HEK293T (cell line): ENCODE measurements around the gene IGLL1.
"Not testable (repeated sequence)": the region's sequence is repeated elsewhere in the genome, so short reads cannot be mapped to it uniquely, and the experiment has no call there.

Experiments used
- CTCF ChIA-PET: fragments of 350-600 bp; formaldehyde crosslinking; extraction: SDS; loops from one replicate; lab custom pipeline; 2021; ENCODE audit warnings: antibody characterized with exemption, inconsistent platforms; lab: Yijun Ruan, JAX
- POLR2A ChIA-PET: fragments of 350-600 bp; formaldehyde crosslinking; extraction: SDS; loops from one replicate; lab custom pipeline; 2020; ENCODE audit warnings: antibody characterized with exemption, inconsistent platforms; lab: Yijun Ruan, JAX
- DNase-seq: peaks from one replicate; pipeline ENCODE4 v3.0.0; 2012; ENCODE audit warnings: mixed read lengths; ENCODE audit errors: extremely low spot score
- ARNT ChIP-seq: fragments of 450-650 bp; IDR thresholded peaks from 2 replicates; pipeline ENCODE4 v1.6.1; 2017; ENCODE audit warnings: mild to moderate bottlenecking
- BHLHE40 ChIP-seq: fragments of 450-650 bp; IDR thresholded peaks from 2 replicates; pipeline ENCODE4 v1.6.1; 2016; ENCODE audit warnings: mild to moderate bottlenecking, moderate library complexity, borderline replicate concordance
- ELF4 ChIP-seq: fragments of 450-650 bp; IDR thresholded peaks from 2 replicates; pipeline ENCODE4 v1.6.1; 2017; ENCODE audit warnings: antibody characterized with exemption
- FOXA1 ChIP-seq: fragments of 450-650 bp; IDR thresholded peaks from 2 replicates; pipeline ENCODE4 v1.6.1; 2016; ENCODE audit warnings: mild to moderate bottlenecking
- FOXK2 ChIP-seq: fragments of 450-650 bp; IDR thresholded peaks from 2 replicates; pipeline ENCODE4 v1.6.1; 2016; ENCODE audit warnings: mild to moderate bottlenecking
- HDGF ChIP-seq: fragments of 450-650 bp; IDR thresholded peaks from 2 replicates; pipeline ENCODE4 v1.6.1; 2017; ENCODE audit warnings: antibody characterized with exemption, borderline replicate concordance
- L3MBTL2 ChIP-seq: fragments of 450-650 bp; conservative IDR thresholded peaks from 2 replicates; pipeline ENCODE4 v1.6.1; 2016; ENCODE audit warnings: mild to moderate bottlenecking
- LEF1 ChIP-seq: fragments of 450-650 bp; IDR thresholded peaks from 2 replicates; pipeline ENCODE4 v1.6.1; 2017; ENCODE audit warnings: mild to moderate bottlenecking, borderline replicate concordance
- NFRKB ChIP-seq: fragments of 450-650 bp; IDR thresholded peaks from 2 replicates; pipeline ENCODE4 v1.6.1; 2016; ENCODE audit warnings: mild to moderate bottlenecking, moderate library complexity
- SP1 ChIP-seq: fragments of 450-650 bp; IDR thresholded peaks from 2 replicates; pipeline ENCODE4 v1.6.1; 2017
- SUZ12 ChIP-seq: fragments of 450-650 bp; IDR thresholded peaks from 2 replicates; pipeline ENCODE4 v1.6.1; 2016; ENCODE audit warnings: mild to moderate bottlenecking
- TARDBP ChIP-seq: fragments of 450-650 bp; IDR thresholded peaks from 2 replicates; pipeline ENCODE4 v1.6.1; 2016
- TF ChIP-seq, protein P1 (sequence below): fragments of 450-650 bp; IDR thresholded peaks from 2 replicates; pipeline ENCODE4 v1.6.1; 2016

Gene IGLL1

DNA sequence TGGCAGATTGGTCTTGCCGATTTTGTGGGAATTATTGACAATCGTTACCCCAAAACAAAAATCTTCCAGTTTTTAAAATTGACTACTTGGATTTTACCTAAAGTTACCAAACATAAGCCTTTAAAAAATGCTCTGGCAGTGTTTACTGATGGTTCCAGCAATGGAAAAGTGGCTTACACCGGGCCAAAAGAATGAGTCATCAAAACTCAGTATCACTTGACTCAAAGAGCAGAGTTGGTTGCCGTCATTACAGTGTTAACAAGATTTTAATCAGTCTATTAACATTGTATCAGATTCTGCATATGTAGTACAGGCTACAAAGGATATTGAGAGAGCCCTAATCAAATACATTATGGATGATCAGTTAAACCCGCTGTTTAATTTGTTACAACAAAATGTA, 37.2 kb downstream of the IGLL1 start:
- ChIA-PET POLR2A (no interaction called here), CTCF (no interaction called here)
- no peak for DNase-seq
- TF ChIP-seq HDGF: no peak
- TF ChIP-seq LEF1: no peak
- TF ChIP-seq FOXK2: no peak
- no peak for TF ChIP-seq TARDBP
- no peak for TF ChIP-seq ARNT
- no peak for TF ChIP-seq FOXA1
- no peak for TF ChIP-seq SP1
- TF ChIP-seq BHLHE40: no peak
- no peak for TF ChIP-seq NFRKB

DNA sequence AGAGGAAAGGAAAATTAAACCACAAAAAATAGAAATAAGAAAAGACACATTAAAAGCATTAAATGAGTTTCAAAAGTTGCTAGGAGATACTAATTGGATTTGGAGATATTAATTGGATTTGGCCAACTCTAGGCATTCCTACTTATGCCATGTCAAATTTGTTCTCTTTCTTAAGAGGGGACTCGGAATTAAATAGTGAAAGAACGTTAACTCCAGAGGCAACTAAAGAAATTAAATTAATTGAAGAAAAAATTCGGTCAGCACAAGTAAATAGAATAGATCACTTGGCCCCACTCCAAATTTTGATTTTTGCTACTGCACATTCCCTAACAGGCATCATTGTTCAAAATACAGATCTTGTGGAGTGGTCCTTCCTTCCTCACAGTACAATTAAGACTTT, 37.7 kb downstream of the IGLL1 start:
- DNase-seq, POLR2A ChIA-PET: not testable (repeated sequence)
- CTCF ChIA-PET: interaction anchor here (1.5 kb wide), 1 partner anchor 49 kb away, joined by 6 read pairs; no protein-coding TSS in a partner anchor

DNA sequence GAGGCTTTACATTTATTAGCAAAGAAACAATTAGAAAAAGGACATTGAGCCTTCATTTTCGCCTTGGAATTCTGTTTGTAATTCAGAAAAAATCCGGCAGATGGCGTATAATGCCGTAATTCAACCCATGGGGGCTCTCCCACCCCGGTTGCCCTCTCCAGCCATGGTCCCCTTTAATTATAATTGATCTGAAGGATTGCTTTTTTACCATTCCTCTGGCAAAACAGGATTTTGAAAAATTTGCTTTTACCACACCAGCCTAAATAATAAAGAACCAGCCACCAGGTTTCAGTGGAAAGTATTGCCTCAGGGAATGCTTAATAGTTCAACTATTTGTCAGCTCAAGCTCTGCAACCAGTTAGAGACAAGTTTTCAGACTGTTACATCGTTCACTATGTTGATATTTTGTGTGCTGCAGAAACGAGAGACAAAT, 38.2 kb downstream of the IGLL1 start:
- POLR2A ChIA-PET: not testable (repeated sequence)
- peak; percentile 7 for DNase-seq
- CTCF ChIA-PET: interaction anchor here (1.5 kb wide), 1 partner anchor 49 kb away, joined by 6 read pairs; no protein-coding TSS in a partner anchor

DNA sequence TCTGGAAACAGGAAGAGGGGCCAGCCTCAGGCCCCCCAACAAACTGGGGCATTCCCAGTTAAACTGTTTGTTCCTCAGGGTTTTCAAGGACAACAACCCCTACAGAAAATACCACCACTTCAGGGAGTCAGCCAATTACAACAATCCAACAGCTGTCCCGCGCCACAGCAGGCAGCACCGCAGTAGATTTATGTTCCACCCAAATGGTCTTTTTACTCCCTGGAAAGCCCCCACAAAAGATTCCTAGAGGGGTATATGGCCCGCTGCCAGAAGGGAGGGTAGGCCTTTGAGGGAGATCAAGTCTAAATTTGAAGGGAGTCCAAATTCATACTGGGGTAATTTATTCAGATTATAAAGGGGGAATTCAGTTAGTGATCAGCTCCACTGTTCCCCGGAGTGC, 39.3 kb downstream of the IGLL1 start:
- CTCF ChIA-PET: interaction anchor here (1.5 kb wide), 1 partner anchor 50 kb away, joined by 6 read pairs; no protein-coding TSS in a partner anchor
- POLR2A ChIA-PET, DNase-seq: not testable (repeated sequence)

DNA sequence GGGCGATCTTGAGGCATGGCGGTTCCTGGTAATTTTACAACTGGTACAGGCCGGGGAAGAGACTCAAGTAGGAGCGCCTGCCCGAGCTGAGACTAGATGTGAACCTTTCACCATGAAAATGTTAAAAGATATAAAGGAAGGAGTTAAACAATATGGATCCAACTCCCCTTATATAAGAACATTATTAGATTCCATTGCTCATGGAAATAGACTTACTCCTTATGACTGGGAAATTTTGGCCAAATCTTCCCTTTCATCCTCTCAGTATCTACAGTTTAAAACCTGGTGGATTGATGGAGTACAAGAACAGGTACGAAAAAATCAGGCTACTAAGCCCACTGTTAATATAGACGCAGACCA, 40.3 kb downstream of the IGLL1 start:
- DNase-seq, POLR2A ChIA-PET: not testable (repeated sequence)
- CTCF ChIA-PET: interaction anchor here (1.9 kb wide), 1 partner anchor 154 kb away, joined by 7 read pairs; no protein-coding TSS in a partner anchor

DNA sequence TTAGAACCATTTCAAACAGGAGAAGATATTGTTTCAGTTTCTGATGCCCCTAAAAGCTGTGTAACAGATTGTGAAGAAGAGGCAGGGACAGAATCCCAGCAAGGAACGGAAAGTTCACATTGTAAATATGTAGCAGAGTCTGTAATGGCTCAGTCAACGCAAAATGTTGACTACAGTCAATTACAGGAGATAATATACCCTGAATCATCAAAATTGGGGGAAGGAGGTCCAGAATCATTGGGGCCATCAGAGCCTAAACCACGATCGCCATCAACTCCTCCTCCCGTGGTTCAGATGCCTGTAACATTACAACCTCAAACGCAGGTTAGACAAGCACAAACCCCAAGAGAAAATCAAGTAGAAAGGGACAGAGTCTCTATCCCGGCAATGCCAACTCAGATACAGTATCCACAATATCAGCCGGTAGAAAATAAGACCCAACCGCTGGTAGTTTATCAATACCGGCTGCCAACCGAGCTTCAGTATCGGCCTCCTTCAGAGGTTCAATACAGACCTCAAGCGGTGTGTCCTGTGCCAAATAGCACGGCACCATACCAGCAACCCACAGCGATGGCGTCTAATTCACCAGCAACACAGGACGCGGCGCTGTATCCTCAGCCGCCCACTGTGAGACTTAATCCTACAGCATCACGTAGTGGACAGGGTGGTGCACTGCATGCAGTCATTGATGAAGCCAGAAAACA, 40.8 kb downstream of the IGLL1 start:
- ChIA-PET POLR2A (no interaction called here), CTCF (interaction anchor here (1.9 kb wide), 1 partner anchor 154 kb away, joined by 7 read pairs; no protein-coding TSS in a partner anchor)
- TF ChIP-seq FOXA1: no peak
- peak; percentile 81 for DNase-seq

DNA sequence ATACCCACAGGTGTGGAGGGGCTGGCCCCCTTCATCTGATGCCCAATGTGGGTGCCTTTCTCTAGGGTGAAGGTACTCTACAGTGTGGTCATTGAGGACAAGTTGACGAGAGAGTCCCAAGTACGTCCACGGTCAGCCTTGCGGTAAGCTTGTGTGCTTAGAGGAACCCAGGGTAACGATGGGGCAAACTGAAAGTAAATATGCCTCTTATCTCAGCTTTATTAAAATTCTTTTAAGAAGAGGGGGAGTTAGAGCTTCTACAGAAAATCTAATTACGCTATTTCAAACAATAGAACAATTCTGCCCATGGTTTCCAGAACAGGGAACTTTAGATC, 41.4 kb downstream of the IGLL1 start:
- CTCF ChIA-PET: interaction anchor here (1.9 kb wide), 1 partner anchor 153 kb away, joined by 7 read pairs; no protein-coding TSS in a partner anchor
- DNase-seq, POLR2A ChIA-PET: not testable (repeated sequence)

DNA sequence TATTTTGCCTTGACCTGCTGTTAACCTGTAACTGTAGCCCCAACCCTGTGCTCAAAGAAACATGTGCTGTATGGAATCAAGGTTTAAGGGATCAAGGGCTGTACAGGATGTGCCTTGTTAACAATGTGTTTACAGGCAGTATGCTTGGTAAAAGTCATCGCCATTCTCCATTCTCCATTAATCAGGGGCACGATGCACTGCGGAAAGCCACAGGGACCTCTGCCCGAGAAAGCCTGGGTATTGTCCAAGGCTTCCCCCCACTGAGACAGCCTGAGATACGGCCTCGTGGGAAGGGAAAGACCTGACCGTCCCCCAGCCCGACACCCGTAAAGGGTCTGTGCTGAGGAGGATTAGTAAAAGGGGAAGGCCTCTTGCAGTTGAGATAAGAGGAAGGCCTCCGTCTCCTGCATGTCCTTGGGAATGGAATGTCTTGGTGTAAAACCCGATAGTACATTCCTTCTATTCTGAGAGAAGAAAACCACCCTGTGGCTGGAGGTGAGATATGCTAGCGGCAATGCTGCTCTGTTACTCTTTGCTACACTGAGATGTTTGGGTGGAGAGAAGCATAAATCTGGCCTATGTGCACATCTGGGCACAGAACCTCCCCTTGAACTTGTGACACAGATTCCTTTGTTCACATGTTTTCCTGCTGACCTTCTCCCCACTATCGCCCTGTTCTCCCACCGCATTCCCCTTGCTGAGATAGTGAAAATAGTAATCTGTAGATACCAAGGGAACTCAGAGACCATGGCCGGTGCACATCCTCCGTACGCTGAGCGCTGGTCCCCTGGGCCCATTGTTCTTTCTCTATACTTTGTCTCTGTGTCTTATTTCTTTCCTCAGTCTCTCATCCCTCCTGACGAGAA, 42.0 kb downstream of the IGLL1 start:
- DNase-seq, POLR2A ChIA-PET: not testable (repeated sequence)
- CTCF ChIA-PET: interaction anchor here (1.9 kb wide), 1 partner anchor 152 kb away, joined by 7 read pairs; no protein-coding TSS in a partner anchor

DNA sequence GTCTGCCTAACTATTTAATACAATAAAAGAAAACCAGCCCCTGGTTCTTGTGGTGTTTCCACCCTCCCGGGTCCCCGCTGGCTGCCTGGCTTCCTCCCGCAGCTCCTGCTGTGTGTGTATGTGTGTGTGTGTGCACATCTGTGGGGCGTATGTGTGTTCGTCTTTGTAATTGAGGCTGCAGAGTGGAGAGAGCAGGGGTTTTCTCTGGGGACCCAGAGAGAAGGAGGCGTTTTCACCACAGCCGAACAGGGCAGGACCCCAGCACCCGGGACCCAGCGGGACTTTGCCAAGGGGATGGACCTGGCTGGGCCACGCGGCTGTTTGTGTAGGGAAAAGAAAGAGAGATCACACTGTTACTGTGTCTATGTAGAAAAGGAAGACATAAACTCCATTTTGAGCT, 42.7 kb downstream of the IGLL1 start:
- DNase-seq: no peak
- ChIA-PET POLR2A (no interaction called here), CTCF (no interaction called here)
- TF ChIP-seq ELF4: no peak
- TF ChIP-seq LEF1: no peak
- TF ChIP-seq FOXK2: no peak
- TF ChIP-seq BHLHE40: no peak
- no peak for TF ChIP-seq FOXA1
- TF ChIP-seq, protein P1, sequence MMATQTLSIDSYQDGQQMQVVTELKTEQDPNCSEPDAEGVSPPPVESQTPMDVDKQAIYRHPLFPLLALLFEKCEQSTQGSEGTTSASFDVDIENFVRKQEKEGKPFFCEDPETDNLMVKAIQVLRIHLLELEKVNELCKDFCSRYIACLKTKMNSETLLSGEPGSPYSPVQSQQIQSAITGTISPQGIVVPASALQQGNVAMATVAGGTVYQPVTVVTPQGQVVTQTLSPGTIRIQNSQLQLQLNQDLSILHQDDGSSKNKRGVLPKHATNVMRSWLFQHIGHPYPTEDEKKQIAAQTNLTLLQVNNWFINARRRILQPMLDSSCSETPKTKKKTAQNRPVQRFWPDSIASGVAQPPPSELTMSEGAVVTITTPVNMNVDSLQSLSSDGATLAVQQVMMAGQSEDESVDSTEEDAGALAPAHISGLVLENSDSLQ: no peak
- TF ChIP-seq ARNT: no peak
- TF ChIP-seq SUZ12: no peak
- TF ChIP-seq TARDBP: no peak
- no peak for TF ChIP-seq L3MBTL2
- no peak for TF ChIP-seq HDGF

DNA sequence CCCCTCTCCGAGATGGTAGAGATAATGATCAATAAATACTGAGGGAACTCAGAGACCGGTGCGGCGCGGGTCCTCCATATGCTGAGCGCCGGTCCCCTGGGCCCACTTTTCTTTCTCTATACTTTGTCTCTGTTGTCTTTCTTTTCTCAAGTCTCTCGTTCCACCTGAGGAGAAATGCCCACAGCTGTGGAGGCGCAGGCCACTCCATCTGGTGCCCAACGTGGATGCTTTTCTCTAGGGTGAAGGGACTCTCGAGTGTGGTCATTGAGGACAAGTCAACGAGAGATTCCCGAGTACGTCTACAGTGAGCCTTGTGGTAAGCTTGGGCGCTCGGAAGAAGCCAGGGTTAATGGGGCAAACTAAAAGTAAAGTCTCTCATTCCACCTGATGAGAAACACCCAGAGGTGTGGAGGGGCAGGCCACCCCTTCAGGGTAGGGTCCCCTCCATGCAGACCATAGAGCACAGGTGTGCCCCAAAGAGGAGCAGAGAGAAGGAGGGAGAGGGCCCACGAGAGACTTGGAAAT, 43.2 kb downstream of the IGLL1 start:
- CTCF ChIA-PET: no interaction called here
- POLR2A ChIA-PET: no interaction called here
- TF ChIP-seq SP1 (no peak), ARNT (no peak), ELF4 (no peak)
- no peak for DNase-seq

DNA sequence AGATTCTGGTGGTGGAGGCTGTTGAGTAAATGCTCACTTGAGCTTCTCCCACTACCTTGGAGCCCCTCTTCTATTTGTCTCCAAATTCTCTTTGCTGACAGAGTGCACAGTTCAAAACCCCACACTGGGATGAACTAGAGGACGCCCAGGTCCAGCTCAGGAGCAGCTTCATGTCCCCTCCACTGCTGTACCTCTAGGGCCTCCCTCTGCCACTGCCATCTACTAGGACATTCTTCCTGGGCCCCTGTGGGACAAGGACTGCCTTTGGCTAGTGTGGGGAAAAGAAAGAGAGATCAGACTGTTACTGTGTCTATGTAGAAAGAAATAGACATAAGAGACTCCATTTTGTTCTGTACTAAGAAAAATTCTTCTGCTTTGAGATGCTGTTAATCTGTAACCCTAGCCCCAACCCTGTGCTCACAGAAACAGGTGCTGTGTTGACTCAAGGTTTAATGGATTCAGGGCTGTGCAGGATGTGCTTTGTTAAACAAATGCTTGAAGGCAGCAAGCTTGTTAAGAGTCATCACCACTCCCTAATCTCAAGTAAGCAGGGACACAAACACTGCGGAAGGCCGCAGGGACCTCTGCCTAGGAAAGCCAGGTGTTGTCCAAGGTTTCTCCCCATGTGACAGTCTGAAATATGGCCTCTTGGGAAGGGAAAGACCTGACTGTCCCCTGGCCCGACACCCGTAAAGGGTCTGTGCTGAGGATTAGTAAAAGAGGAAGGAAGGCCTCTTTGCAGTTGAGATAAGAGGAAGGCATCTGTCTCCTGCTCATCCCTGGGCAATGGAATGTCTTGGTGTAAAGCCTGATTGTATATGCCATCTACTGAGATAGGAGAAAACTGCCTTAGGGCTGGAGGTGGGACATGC, 44.1 kb downstream of the IGLL1 start:
- POLR2A ChIA-PET, CTCF ChIA-PET, DNase-seq: not testable (repeated sequence)
